K562 (cell line): ENCODE results near the gene NFATC3. TPM values are rescaled to one million over a fixed set of nuclear protein-coding genes. Genes with fewer than 3 reads are reported as not detected.

Experiments used
- CHD4 ChIP-seq: fragments of 200-600 bp; sonication (generic); IDR thresholded peaks from 3 replicates; pipeline ENCODE4 v1.6.1; 2012; ENCODE audit warnings: low read depth, mild to moderate bottlenecking, mixed read lengths, low read length, inconsistent platforms; ENCODE audit not compliant: insufficient read depth, insufficient replicate concordance, poor library complexity, severe bottlenecking
- HNRNPLL ChIP-seq: fragments of 200-400 bp; formaldehyde crosslinking; IDR thresholded peaks from 2 replicates; pipeline ENCODE4 v1.6.1; 2017; ENCODE audit warnings: low read length, low read depth, mild to moderate bottlenecking; ENCODE audit not compliant: poor library complexity, severe bottlenecking
- KHSRP ChIP-seq: fragments of 450-650 bp; IDR thresholded peaks from 2 replicates; pipeline ENCODE4 v1.6.1; 2017
- NCOA4 ChIP-seq: fragments of 450-650 bp; IDR thresholded peaks from 2 replicates; pipeline ENCODE4 v1.6.1; 2018; ENCODE audit warnings: mild to moderate bottlenecking; ENCODE audit not compliant: partially characterized antibody
- NRF1 ChIP-seq, 2 experiments: fragments of 450-650 bp; IDR thresholded peaks in 1 of 2; conservative IDR thresholded peaks in 1 of 2; 2 replicates each; pipeline ENCODE4 v1.6.1; 2014; ENCODE audit warnings: mild to moderate bottlenecking in 2 of 2
- PRPF4 ChIP-seq: fragments of 200-400 bp; formaldehyde crosslinking; IDR thresholded peaks from one replicate; pipeline ENCODE4 v1.6.1; 2017; ENCODE audit warnings: low read length, low read depth, mild to moderate bottlenecking; ENCODE audit not compliant: insufficient read depth, poor library complexity, severe bottlenecking
- STAT6 ChIP-seq: sonication (generic); formaldehyde crosslinking; IDR thresholded peaks from 2 replicates; pipeline ENCODE4 v1.8.1; 2023; ENCODE audit warnings: mild to moderate bottlenecking, missing genetic modification reagents
- ZBTB11 ChIP-seq, 3 experiments: fragments of 200-800 bp in 1 of 3; fragments of 250-450 bp in 1 of 3; fragments of 450-650 bp in 1 of 3; sonication (Bioruptor Pico) in 1 of 3; sonication (Bioruptor generic) in 1 of 3; formaldehyde crosslinking in 1 of 3; IDR thresholded peaks; 2 replicates each; pipeline versions ENCODE4 v1.6.1 to v1.8.0; 2016 to 2022; ENCODE audit warnings: mild to moderate bottlenecking in 2 of 3, missing genetic modification characterization in 2 of 3, missing compliant biosample characterization in 1 of 3, moderate library complexity in 1 of 3
- ZNF551 ChIP-seq: fragments of 250-450 bp; sonication (Bioruptor Pico); IDR thresholded peaks from 2 replicates; pipeline ENCODE4 v1.5.0; 2021; ENCODE audit warnings: mild to moderate bottlenecking, moderate library complexity
- polyA plus RNA-seq, 8 experiments: library from polyadenylated mRNA; depleted of rRNA in 4 of 8; stranded (reverse) in 5 of 8; unstranded in 3 of 8; fragments of >200 nt; fragmentation: Nextera tagmentation in 2 of 8; fragmentation: Illumina TruSeq in 1 of 8; extraction: Ambion mirVana in 2 of 8; extraction: Trizol in 1 of 8; gene quantifications; 2 replicates each; pipeline versions ENCODE4 v1.2.1 to v1.2.3, GENCODE V29; 2011 to 2014; ENCODE audit warnings: inconsistent platforms in 1 of 8, missing spikeins in 1 of 8
- total RNA-seq, 7 experiments: library from RNA; depleted of rRNA in 6 of 7; stranded (reverse); fragments of >200 nt in 6 of 7; fragmentation: Illumina TruSeq in 2 of 7; extraction: Trizol in 2 of 7; gene quantifications; 2 replicates each; pipeline versions ENCODE4 v1.2.1 to v1.2.3, GENCODE V29; 2011 to 2021; ENCODE audit warnings: low replicate concordance in 1 of 7

The NFATC3 gene
- total and polyA plus RNA-seq, 9 of the 15 experiments (the other 6 are each of a cell fraction or from before 2014, with no cell fraction given), result 15.7 to 98.4 (median 59.4) TPM

- TF ChIP-seq STAT6 (CRISPR knock-in tag) (no peak), NRF1 (conservative IDR thresholded peaks at IDR 0.05 in 1 of 2, IDR thresholded peaks at IDR 0.05 in 1 of 2) (no peak), KHSRP (no peak), HNRNPLL (no peak), NCOA4 (no peak), PRPF4 (no peak), ZNF551 (CRISPR knock-in tag) (no peak), ZBTB11 (CRISPR knock-in tag; IDR thresholded peaks at IDR 0.05) (no peak), CHD4 (no peak)
These were observed 30.7 kb downstream of the NFATC3 start (continued) for GRCh38 chr16:68115851-68116250.
